SH-SY5Y (cell line): ENCODE measurements around the gene TNFAIP8L3.

Experiments
- GATA2 ChIP-seq: IDR thresholded peaks from 2 replicates; pipeline ENCODE4 v1.6.1; 2011; ENCODE audit warnings: mild to moderate bottlenecking, low read depth, low read length
- GATA3 ChIP-seq: IDR thresholded peaks from 2 replicates; pipeline ENCODE4 v1.6.1; 2011; ENCODE audit warnings: low read depth, mild to moderate bottlenecking, low read length, moderate library complexity

The TNFAIP8L3 gene

GRCh38 chr15:51126842-51127241 lies 32.1 kb upstream of the TNFAIP8L3 start:
- TF ChIP-seq GATA2 = no peak
- no peak for TF ChIP-seq GATA3

DNA sequence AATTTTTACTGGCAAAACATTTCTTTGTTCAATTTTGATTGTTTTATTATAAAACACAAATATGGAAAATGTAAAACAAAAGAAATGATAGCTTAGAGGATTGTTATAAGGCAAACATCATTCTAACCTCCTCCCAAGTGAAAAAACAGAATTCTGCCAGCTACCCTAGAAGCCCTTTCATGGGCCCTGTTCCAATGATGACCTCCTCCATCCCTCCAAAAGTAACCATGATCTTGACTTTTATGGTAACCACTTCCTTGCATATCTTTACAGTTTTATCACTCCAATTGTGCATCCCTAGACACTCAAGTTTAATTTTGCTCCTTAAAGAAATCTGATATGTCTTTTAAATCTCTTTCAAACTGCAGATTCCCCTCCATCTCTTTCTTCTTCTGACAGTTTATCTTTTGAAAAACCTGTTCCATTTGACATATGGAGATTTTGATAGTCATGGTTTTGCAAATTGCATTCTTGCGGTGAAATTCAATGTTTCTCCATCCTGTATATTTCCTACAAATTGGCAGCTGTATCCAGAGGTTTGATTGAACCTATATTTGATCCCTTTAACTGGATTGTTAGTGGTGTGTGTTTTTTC lies 27.0 kb upstream of the TNFAIP8L3 start:
- TF ChIP-seq GATA3 (no peak), GATA2 (no peak)

DNA sequence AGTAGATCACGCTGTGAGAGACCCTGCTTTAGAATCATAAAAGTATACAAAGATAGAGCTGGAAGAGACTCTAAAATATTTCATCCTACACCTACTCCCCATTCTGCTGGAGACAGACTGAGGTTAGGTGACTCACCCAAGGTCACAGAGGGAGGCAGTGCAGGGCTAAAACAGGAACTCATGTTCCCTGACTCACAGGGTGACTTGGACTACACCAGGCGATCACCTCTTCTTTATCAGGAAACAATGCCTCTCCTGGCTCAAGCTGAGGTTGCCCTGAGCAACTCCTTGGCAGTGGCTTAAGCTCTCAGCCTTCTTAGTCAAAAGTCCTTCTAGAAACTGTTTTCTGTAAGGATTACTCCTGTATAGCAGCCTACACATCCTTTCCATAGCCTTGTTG lies 26.4 kb upstream of the TNFAIP8L3 start:
- TF ChIP-seq GATA3 (no peak), GATA2 (no peak)

- no peak for TF ChIP-seq GATA3
- TF ChIP-seq GATA2 = no peak
These were observed 24.4 kb upstream of the TNFAIP8L3 start for GRCh38 chr15:51119120-51119519.

DNA sequence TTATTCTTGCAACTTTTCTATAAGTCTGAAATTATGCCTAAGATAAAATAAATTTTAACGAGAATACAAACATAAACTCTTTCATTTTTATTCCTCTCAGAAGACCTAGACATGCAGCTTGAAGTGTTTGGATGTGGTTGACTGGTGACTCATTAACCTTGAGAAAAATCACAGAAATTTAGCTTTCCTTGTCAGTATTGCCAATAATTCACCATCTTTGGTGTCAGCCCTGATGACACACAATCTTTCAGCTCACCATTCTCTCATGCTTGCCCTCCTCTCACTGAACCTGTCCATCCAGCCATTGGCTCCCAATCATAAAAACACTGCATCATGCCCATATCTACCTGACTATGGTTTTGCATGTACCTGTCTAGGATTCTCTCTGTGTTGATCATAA lies 22.6 kb upstream of the TNFAIP8L3 start:
- TF ChIP-seq GATA2 (no peak), GATA3 (no peak)

DNA sequence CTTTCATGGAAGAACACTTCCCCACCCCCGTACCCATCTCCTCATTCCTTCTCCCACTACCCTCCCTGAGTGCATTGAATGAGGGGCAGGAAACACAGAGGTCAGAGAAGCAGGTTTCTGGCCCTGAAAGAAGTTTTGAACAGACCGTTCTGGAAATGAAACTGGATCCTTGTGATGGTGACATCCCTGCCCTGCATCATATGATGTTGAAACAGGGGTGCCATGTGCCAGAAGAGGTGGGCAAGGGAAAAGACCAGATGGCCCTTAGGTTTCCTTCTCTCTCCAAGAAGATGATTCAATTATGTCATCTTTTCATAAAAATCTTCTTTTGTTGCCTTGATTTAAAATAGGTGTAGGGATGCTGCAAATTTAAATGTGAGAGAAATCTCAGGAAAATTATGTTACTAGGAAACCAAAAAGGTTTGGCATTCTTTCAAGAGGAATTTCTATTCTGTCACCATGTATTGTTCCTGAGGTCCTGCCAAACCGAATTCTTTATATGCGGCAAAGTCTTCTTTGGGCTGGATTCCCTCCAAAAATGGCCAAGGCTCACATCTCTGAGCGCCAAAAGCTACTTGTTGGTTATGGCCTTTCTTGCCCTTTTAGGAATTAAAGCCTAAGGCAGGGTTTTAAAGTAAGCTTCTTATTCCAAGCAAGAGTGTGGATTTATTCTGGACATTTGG lies 19.9 kb upstream of the TNFAIP8L3 start:
- TF ChIP-seq GATA3 = no peak
- no peak for TF ChIP-seq GATA2

- TF ChIP-seq GATA2 (no peak), GATA3 (no peak)
These were observed 17.4 kb upstream of the TNFAIP8L3 start for GRCh38 chr15:51112078-51112477.

- TF ChIP-seq GATA3 (no peak), GATA2 (no peak)
These were observed 16.4 kb upstream of the TNFAIP8L3 start for GRCh38 chr15:51111061-51111460.

DNA sequence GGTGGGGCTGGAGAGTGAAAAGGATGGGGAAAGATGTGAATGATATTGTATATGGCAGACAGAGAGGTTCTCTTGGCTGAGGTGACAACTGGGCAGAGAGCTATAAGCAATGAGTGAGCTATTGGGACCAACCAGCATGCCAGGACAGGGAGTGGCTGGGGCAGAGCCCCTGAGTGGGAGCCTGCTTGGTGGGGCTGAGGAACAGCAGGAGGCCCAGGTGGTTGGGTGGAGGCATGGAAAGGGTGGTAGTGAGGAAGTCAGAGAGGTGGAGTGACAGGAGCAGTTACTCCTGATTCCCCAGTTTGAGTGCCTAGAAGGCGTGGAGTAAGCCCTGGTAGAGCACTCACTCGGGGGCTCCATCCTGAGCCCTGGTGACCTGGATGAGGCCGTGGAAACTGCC lies 15.5 kb upstream of the TNFAIP8L3 start:
- no peak for TF ChIP-seq GATA2
- TF ChIP-seq GATA3 = no peak

DNA sequence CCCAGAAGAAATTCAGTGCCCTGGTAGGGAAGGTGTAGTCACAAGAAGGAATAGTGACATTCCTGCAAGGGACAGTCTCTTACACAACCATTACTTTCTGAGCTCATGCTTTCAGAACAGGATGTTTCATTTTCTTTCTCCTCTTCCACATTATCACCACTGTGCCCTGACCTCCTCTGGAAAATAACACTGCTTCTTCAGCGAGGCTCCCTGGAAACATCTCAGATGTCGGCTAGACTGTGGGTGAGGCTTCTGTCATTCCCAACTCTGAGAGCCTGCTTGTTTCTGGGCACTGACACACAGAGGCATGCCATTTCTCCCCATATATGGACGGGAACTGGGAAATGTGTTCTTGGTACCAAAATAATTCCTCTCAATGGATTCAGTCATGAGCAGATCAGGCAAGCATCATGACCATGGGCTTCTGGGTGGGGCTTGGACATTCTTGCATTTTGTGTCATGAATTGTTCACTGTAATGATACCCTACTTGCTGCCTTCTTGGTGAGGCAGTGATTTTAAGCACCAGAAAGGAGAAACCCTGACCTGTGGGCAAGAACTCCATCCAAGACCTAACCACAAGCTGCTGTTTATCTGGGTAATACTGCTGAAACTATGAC lies 14.3 kb upstream of the TNFAIP8L3 start:
- no peak for TF ChIP-seq GATA2
- no peak for TF ChIP-seq GATA3

DNA sequence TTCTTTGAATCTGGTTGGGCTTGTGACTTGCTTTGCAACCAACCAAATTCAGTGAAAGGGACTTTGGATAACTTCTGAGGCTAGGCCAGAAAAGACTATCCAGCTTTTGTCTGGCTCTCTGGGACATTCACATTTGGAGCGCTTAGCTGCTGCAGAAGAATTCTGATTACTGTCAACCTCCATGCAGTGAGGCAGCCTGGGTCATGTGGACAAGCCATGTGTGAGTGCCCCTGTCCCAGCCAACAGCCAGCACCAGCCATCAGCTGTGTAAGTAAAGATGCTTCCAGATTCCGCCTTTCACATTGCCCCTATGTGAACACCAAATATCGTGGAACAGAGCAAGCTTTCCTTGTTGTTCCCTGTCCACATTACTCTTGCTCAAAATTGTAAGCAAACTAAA lies 12.9 kb upstream of the TNFAIP8L3 start:
- TF ChIP-seq GATA2 (no peak), GATA3 (no peak)

GRCh38 chr15:51106481-51106880 lies 11.8 kb upstream of the TNFAIP8L3 start:
- TF ChIP-seq GATA2 = no peak
- no peak for TF ChIP-seq GATA3

- TF ChIP-seq GATA2 = no peak
- TF ChIP-seq GATA3 = no peak
These were observed 10.8 kb upstream of the TNFAIP8L3 start for GRCh38 chr15:51105430-51106016.

DNA sequence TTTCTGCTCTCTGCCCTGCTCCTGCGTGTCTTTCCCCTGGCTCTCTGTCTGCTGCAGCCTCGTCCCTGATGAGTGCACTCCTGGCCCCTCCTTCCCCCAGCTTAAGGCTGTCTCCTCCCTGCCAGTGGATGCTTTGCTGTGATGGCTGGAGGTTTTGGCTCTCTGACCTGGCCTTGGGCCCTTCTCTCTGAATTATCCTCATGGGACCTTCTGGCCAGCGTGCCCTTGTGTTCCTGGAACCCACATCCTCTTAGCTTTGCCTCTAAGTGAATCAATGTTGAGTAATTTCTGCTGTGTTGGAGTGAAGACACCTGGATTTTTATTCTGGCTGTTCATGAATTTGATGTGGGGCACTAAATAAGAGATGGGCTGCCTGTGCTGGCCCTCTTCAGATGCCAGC lies 9.8 kb upstream of the TNFAIP8L3 start:
- TF ChIP-seq GATA2 (no peak), GATA3 (no peak)

DNA sequence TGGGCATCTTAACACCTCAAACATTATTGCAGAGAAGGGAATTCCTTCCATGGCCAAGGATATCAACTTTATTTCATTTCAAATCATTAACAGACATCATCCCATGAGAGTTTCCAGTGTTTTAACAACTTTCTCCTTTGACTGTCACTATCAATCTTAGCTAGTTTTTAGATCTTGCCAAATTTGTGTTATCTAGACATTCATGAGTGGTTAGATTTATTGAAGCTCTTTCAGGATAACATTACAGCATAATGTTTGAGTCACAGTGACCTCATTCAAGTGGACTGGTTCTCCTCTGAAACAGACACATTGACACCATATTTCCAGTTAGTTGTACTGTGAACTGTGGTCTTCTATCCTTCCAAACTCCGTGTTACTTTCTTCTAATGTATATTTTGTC lies 8.6 kb upstream of the TNFAIP8L3 start:
- TF ChIP-seq GATA3 (no peak), GATA2 (no peak)
